Kidney (tissue), 14 donors: ENCODE data around the gene MAP2K6. TPM values are rescaled to one million over a fixed set of nuclear protein-coding genes. Genes with fewer than 3 reads are reported as not detected.

Experiments used
- DNase-seq, 5 donors: peaks; one replicate each; pipeline ENCODE4 v3.0.0-alpha.2; 2013 to 2020
- FAIRE-seq: peaks from 2 replicates; lab custom pipeline; 2012; peaks lifted over from hg19 to GRCh38; lab: Jason Lieb, UNC
- H3K27ac ChIP-seq, 2 donors: one replicate each; pipeline ENCODE4 v1.7.0; 2013; ENCODE audit warnings: low read depth in 2 of 2, low read length in 2 of 2, inconsistent platforms in 1 of 2
- H3K27me3 ChIP-seq: one replicate; pipeline ENCODE4 v1.7.1; 2013; ENCODE audit warnings: low read length, inconsistent platforms; ENCODE audit not compliant: control insufficient read depth, insufficient read depth
- H3K36me3 ChIP-seq, 3 donors: one replicate each; pipeline versions ENCODE4 v1.7.0 to v1.7.1; 2013; ENCODE audit warnings: low read length in 3 of 3, control low read depth in 1 of 3, inconsistent platforms in 1 of 3; ENCODE audit not compliant: insufficient read depth in 3 of 3, control insufficient read depth in 2 of 3
- H3K4me1 ChIP-seq, 3 donors: one replicate each; pipeline versions ENCODE4 v1.7.0 to v1.7.1; 2013; ENCODE audit warnings: low read length in 3 of 3, inconsistent platforms in 1 of 3, low read depth in 1 of 3; ENCODE audit not compliant: control insufficient read depth in 2 of 3, insufficient read depth in 2 of 3
- H3K4me3 ChIP-seq, 3 donors: one replicate each; pipeline versions ENCODE4 v1.7.0 to v1.8.1; 2013; ENCODE audit warnings: low read length in 3 of 3, control low read depth in 1 of 3, inconsistent platforms in 1 of 3
- H3K9ac ChIP-seq, 3 donors: one replicate each; pipeline versions ENCODE4 v1.7.0 to v1.7.1; 2013; ENCODE audit warnings: low read length in 3 of 3, control low read depth in 1 of 3, inconsistent platforms in 1 of 3
- H3K9me3 ChIP-seq, 3 donors: one replicate each; pipeline versions ENCODE4 v1.7.0 to v1.7.1; 2013; ENCODE audit warnings: low read length in 3 of 3, control low read depth in 1 of 3, inconsistent platforms in 1 of 3; ENCODE audit not compliant: control insufficient read depth in 2 of 3, insufficient read depth in 1 of 3
- CTCF ChIP-seq: IDR thresholded peaks from 3 replicates; pipeline ENCODE4 v1.5.1; 2012; ENCODE audit warnings: mild to moderate bottlenecking, moderate library complexity, borderline replicate concordance; ENCODE audit not compliant: insufficient read depth; ENCODE audit errors: extremely low read depth
- intact Hi-C: fragments of 100-400 bp; cut with DNase I; formaldehyde crosslinking; loops from one replicate; pipeline ENCODE4 v1.11.1; 2022
- polyA plus RNA-seq: library from polyadenylated mRNA; stranded (reverse); fragments of 350-450 nt; fragmentation: Illumina TruSeq; extraction: RNeasy Lipid Tissue Mini Kit (QIAGEN cat#74804); gene quantifications from one replicate; pipeline ENCODE4 v1.2.3, GENCODE V29; 2014; ENCODE audit warnings: low read depth, low replicate concordance; ENCODE audit not compliant: insufficient read depth
- total RNA-seq: library from RNA; stranded (reverse); fragmentation: NEBNext Ultra II Directional; extraction: Animal tissue kit (Norgen Biotek cat#: 25700); gene quantifications from one replicate; pipeline ENCODE4 v1.2.1, GENCODE V29; 2021
- donor health status: control.
- donor health status: control.
- donor health status: control.
- donor health status: control.
- donor health status: control.
- donor health status: DM: yes; HTN: yes; CAD: no.
- donor health status: Normal renal cell carcinoma (clear cell type).

Gene MAP2K6
- total and polyA plus RNA-seq, 2 donors from 2014 or later: 8.6 to 10.2 TPM

DNA sequence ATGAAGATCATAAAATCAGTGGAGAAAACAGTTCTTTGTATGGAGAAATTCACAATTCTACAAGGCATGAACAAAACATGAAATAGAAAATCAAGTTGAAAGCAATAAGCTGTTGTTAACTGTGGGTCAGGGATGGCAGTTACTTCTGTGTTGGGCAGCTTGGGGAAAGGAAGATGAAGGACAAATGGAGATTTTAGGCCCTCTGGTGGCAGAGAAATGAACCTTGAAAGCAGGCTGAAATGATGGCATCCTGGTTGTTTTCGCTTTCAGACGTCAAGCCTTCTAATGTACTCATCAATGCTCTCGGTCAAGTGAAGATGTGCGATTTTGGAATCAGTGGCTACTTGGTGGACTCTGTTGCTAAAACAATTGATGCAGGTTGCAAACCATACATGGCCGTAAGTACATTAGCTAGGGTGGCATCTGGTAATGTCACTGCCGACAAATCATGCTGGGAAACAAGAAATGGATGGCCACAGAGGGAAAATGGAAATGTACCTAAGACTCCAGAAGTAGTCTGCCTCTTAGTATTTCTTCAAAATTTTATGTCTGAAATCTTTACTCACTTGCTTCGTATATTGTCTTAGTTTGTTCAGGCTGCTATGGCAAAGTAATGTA is 108.9 kb downstream of the MAP2K6 start:
- intact Hi-C loops: loop anchor here (10.0 kb wide), 1 partner anchor 189 kb away; no protein-coding TSS in a partner anchor
- TF ChIP-seq CTCF: peak; percentile 67
- Histone ChIP-seq H3K36me3 (peaks cover 2 to 8% (median 7%) of the 10 kb centered on the region in 3 donors), H3K27me3 (no peaks in the 10 kb centered on the region), H3K4me3 (peak overlapping the region in 1 of 3 donors; percentile 36), H3K4me1 (no peaks in the 10 kb centered on the region), H3K9ac (no peak overlapping the region), H3K27ac (no peak overlapping the region), H3K9me3 (no peaks in the 10 kb centered on the region)
- peak in 3 of 5 donors; percentile 22 to 71 (median 58) for DNase-seq
- peak; percentile 71 for FAIRE-seq

DNA sequence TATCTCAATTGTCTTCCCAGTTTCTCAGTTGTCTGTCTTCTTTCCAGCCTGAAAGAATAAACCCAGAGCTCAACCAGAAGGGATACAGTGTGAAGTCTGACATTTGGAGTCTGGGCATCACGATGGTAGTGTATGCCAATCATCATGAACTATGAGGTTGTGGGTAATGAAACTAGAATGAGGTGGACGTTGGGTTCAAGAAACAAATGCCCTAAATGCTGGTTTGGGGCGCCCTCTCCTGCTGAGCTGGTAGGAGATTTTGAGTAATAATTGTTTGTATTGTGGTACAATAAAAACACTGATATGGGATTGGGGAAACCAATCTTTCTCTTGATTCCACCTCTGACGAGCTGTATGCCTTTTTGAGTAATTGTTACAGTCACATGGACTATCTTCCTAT is 110.4 kb downstream of the MAP2K6 start:
- no peak overlapping the region for H3K27ac ChIP-seq
- H3K36me3 ChIP-seq: peaks cover 0 to 2% (median 0%) of the 10 kb centered on the region in 3 donors
- H3K4me1 ChIP-seq: no peaks in the 10 kb centered on the region
- no peak overlapping the region for H3K4me3 ChIP-seq
- TF ChIP-seq CTCF: no peak
- FAIRE-seq (no peak), DNase-seq (no peak)
- H3K9me3 ChIP-seq: no peaks in the 10 kb centered on the region
- H3K27me3 ChIP-seq: no peaks in the 10 kb centered on the region
- H3K9ac ChIP-seq: no peak overlapping the region
- intact Hi-C loops: loop anchor here (10.0 kb wide), 1 partner anchor 190 kb away; no protein-coding TSS in a partner anchor

DNA sequence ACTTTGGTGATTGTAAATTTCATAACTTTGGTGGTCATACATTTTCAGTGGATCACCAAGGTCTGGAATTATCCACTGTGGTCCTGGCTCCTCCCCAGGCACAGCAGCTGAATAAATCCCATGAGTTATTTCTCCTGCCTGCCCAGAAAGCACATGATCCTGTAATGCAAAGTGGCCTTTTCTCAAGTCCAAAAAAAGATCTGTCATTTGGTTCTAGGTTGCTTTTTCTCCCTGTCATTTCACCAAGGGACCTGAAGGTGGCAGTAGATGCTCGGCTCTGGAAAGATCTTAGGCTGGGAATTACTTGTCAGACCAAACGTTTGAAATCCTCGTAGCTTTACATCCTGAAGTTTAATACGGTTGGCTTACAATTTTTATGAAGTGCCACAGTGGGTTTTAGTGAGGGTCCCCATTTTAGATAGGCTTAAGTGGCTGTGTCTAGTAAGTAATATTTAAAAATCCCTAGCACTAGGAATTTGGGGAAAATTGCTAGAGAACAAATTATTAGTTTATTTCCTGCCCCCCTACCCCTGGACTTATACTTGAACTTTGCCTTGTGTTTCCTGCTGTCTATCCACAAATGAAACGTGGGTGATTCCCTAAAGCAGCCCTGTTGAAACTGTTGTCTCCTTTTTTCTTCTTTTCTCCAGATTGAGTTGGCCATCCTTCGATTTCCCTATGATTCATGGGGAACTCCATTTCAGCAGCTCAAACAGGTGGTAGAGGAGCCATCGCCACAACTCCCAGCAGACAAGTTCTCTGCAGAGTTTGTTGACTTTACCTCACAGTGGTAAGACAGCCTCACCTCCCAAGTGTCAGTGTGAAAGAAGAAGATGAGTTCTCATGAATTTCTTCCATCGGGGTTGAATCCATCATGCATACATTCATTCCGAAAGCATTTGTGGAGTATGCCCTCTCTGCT is 111.7 kb downstream of the MAP2K6 start:
- Histone ChIP-seq H3K4me3 (no peak overlapping the region), H3K9me3 (no peaks in the 10 kb centered on the region), H3K36me3 (peaks cover 0 to under 1% (median 0%) of the 10 kb centered on the region in 3 donors), H3K27me3 (no peaks in the 10 kb centered on the region), H3K4me1 (no peaks in the 10 kb centered on the region), H3K9ac (no peak overlapping the region), H3K27ac (no peak overlapping the region)
- DNase-seq (peak in 4 of 5 donors; percentile 45 to 88 (median 68)), FAIRE-seq (peak; percentile 55)
- peak; percentile 85 for TF ChIP-seq CTCF
- intact Hi-C loops: loop anchor here (10.0 kb wide), 1 partner anchor 191 kb away; no protein-coding TSS in a partner anchor
